DMS53 treated with DMSO at 0.1 percent for 48 hours (cell line): ENCODE data around the gene IGLL5.
"Not testable (repeated sequence)": the region's sequence is repeated elsewhere in the genome, so short reads cannot be mapped to it uniquely, and the experiment has no call there.

Experiments
- DNase-seq: peaks from one replicate; lab custom pipeline; 2025; ENCODE audit not compliant: unreplicated experiment; lab: John Stamatoyannopoulos, UW

IGLL5 gene

GRCh38 chr22:22883090-22883727 is 4.4 kb upstream of the IGLL5 start:
- DNase-seq = no peak

DNA sequence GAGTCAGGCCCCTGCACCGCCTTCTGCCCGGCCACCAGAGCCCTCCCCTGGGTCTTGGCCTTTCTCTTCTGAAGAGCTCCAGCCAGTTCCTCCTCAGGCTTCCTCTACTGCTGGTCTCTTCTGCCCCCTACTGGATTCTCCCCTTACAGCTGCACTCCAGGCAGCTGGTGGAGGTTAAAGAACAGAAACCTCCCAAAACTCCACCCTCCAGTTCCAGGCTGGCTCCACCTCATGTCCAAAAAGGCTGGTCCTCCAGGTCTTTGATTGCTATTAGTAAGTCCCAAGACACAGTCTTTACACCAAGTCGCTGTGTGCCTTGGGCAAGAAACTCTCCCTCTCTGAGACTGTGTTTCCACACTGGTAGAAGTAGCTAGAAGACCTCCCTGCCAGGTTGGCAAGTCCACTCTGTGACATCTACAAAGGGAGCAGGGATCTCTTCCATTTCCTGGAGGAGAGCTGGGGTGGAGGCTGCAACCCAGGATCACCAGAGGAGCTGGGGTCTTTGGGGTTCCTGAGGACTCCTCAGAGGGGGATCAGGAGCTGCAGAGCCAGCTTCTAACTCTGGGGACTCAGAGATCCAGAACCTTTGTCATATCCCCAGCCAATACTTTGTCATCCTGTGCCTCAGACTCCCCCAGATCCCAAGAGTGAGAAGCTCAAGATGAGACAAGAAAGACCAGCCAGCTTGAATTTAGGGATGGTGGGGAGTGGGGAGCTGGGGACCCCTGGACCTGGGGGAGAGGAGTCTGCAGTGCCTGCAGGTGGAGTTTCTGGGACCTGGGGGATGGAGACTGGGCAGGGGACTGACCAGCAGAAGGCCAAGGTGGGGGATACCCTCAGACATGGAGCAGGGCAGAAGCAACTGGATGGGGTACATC is 3.4 kb upstream of the IGLL5 start:
- DNase-seq = no peak

GRCh38 chr22:22884888-22885840 is 2.5 kb upstream of the IGLL5 start:
- no peak for DNase-seq

- DNase-seq = no peak
Measured at GRCh38 chr22:22886546-22886945, 1.1 kb upstream of the IGLL5 start.

DNA sequence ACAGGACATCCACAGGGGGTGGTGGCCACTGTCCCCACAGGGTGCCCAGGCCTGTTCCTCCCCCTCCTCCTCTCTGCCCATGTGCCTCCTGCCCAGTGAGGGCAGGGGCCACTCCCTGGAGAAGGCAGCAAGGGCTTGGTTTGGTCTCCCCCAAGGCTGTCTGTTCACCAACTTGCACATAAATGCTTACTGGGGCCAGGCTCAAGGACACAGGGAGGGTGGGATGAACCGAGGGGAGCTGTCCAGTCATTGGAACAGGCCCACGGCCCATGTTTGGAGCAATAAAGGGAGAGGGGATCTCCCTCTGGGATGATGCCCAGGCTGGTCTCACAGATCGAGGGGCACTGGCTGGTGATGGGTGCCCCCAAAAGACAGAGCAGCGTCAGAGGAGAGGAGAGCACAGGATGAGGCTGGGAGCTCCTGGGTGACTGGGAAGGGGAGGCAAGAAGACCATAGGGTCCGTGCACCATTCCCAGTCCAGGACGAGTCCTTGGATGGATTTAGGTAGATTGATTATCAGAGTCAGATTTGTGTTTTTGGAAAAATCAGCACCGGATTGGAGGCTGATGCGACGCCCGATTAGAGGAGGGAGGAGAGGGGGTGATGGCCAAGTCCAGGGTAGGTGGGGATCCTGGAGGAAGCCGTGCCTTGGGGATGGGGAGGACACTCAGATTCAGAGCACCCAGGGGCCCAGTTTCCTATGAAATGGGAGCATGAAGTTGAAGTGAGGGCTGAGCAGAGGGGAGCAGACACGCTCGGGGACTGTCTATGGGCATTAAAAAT is 1.1 kb downstream of the IGLL5 start:
- no peak for DNase-seq

DNA sequence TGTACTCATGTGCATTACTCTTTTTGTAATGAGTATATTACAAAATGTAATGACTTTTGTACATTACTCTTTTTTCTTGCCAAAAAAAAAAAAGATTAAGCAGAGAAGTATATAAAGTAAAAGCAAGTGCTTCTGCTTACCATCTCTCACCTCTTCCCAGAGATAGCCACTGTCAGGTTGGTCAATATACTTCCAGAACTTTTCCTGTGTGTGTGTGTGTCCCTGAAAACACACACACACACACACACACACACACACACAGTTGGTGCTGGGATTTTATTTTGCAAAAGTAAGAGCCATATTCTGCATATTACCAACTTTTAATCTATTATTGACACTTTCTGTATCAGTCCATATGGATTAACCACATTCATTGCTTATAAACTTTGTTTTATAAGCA is 2.5 kb downstream of the IGLL5 start:
- no peak for DNase-seq

DNA sequence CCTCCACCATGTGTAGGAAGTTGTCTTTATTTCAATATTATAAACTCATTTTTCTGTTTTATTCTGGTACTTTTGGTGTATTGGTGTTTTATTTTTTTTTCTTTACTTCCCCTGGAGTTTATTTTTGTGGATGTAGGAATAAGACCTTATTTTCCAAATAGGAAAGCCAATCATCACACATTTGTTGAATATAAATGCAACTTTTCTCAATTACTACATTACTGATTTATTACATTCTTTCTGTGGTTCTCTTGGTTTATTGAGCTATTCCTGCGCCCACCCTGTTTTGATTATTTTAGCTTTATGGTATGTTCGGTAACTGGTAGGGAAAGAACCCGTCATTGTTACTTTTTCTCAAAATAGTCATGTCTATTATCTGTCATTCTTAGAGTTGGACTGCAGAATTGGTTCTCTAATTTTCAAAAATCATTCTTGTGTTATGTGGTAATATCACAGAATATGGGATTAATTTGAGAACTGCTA is 3.6 kb downstream of the IGLL5 start:
- DNase-seq = no peak

DNA sequence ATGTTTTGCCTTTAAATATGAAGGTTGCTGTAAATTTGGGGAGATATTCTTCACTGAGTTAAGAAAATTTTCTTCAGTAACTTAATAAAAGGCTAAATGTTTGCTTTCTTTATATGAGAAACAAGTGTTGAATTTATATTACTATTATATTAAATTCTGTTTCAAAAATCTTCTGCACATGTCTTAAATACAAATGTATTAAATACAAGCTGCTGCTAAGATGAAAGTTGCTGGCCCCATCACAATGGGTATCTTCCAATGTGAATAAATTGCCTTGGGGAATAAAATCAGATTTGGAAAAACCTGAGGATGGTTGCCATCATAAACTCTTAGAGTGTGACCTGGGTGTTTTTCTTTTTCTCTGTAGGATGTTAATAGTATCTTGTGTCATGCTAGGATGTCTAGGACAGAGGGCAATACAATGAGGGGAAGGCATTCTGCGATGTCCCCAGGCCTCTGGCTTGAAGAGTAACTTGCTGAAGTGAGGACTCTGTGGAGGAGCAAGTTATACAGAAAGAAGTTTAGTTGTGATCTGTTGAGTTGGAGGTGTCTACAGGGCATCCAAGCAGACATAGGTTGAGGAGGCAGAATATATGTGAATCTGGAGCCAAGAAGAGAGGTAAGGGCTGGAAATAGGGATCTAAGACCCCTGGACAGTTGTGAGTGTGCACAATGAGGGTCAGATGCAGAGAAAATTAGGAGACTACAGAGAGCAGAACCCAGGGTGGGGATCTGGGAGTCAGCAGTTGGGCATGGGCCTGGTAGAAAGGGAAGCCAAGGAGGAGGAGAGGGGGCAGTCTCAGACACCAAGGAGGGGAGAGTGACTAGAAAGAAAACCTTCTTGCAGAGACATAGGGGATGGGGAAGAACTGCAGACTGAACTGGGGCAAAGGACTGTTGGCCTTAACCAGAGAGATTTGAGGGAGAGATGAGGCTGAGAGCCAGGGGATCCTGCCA is 4.8 kb downstream of the IGLL5 start:
- no peak for DNase-seq

DNA sequence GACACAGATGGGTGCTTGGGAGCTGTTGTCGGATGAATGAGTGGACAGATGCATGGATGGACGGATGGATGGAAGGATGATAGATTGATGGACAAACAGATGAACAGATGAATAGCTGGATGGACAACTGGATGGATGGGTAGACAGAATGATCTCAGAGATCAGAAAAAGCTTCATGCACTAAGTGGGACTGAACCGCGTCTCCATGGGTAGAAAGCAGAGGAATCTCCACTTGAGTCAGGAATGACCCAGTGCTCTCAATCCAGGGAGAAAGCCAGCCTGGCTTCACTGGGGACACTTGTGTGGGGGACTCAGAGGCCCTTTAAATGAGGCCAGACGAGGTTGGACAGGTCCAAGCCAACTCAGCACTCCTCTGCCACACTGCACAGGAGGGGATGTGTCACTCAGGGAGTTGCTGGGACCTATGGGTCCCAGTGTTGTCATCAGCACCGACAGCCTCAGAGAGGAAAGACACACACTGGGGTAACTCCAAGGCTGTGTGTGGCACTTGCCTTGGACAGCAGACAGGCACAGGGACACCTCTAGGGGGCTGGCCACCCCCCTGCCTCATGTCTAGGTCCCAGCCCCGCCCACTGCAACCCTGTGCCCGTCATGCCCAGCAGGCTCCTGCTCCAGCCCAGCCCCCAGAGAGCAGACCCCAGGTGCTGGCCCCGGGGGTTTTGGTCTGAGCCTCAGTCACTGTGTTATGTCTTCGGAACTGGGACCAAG is 5.6 kb downstream of the IGLL5 start:
- no peak for DNase-seq

DNA sequence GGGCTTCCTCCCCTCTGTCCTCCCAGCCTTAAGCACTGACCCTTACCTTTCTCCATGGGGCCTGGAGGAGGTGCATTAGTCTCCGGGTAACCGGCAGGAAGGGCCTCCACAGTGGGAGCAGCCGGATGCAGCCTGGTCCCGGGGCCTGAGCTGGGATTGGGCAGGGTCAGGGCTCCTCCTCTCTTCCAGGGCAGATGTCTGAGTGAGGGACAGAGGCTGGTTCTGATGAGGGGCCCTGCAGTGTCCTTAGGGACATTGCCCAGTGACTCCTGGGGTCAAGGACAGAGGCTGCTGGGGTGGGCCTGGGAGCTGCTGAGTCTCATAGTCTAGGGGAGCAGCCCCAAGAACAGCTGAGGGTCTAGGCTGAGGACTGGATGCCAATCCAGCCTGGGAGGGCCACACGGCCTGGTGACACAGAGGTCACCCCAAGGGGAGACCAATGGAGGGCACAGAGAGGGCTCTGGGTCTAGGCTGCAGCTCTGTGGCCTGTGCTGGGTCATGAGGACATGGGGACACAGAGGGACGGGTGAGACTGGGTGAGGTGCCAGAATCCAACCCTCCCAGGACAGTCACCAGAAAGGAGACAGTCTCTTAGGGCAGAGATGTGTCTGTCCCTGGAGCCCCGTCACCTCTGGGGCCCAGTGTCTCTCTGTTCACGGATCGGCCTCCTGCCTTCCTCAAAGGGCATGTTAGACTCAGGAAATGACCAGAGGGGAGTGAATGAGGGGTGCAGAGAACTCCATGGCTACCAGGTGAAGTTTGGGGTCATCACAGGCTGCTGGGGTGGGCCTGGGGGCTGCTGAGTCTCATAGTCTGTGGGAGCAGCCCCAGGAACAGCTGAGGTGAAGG is 6.5 kb downstream of the IGLL5 start:
- no peak for DNase-seq

DNA sequence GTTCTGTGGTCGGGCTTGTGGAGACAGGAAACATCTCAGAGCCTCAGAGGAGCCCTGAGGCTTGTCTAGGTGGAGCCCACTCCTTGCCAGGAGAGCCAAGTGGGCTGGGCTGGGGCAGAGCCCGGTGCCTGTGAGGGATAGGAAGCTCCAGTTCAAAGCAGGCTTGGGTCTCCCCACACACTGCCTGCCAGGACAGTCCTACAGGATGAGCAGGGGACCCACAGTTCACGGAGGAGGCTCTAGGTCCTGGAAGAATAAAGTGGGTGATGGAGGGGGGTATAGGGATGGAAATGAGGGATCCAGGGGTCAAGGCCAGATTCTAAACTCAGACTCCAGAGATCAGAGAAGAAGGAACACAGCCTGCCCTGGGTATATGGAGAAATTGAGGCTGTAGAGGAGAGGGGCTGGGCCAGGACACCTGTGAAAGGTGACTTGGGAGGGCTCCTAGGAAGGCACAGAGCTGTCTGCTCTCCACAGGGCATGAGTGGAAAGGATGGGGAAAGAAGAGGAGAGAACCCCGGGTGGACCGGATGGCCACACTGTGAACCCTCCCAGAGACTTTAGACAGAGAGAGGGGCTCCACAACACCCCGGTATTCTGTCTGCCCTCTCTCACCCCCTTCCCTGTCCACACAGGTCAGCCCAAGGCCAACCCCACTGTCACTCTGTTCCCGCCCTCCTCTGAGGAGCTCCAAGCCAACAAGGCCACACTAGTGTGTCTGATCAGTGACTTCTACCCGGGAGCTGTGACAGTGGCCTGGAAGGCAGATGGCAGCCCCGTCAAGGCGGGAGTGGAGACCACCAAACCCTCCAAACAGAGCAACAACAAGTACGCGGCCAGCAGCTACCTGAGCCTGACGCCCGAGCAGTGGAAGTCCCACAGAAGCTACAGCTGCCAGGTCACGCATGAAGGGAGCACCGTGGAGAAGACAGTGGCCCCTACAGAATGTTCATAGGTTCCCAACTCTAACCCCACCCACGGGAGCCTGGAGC is 7.4 kb downstream of the IGLL5 start:
- DNase-seq = no peak

- no peak for DNase-seq
Measured at GRCh38 chr22:22895776-22896445, 8.3 kb downstream of the IGLL5 start.

DNA sequence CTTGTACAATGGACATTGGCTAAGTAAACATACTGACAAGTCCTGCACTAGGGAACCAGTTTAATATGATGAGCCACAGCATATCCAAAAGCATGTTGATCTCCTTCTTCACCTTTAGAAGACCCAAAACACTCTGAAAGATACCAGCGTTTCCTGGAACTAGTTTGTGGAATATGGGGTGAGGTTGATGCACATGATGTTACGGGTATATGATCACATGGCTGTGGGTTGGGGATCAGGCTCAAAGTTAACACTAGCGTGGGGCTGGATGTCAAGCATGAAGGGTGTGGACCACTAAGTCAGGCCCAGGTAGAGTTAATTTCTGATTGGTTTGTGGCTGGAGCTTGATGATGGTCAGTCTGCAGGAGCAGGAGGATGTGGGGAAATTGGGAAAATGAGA is 9.0 kb downstream of the IGLL5 start:
- no peak for DNase-seq

- no peak for DNase-seq
Measured at GRCh38 chr22:22897091-22897490, 9.5 kb downstream of the IGLL5 start.

- no peak for DNase-seq
Measured at GRCh38 chr22:22897947-22898346, 10.3 kb downstream of the IGLL5 start.

DNA sequence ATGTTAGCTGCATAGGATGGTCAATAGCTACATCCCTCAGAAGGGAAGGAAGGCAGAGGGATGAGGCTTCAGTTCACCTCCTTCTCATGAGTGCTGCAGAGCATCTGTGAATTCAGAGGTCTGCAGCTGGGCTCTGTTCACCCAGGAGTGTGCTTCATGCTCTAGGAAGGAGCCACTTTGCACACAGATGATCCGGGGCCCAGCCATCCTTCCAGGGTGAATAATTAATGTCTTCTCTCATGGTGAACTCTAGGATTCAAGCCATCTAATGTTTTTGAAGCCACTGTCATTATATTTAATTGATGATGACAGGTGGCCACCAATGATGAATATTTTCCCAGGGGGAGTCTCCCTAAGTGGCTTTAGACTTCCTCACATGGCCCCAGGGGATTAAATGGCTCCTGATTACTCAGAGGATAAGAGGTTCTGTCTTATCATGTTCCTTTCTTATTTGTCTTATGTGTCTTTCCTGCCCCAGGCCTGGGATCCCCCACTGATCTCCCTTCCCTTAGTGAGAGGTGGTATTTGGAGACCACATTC is 10.9 kb downstream of the IGLL5 start:
- DNase-seq = not testable (repeated sequence)
